Measurements from ENCODE around the gene CTRB1.

DNA sequence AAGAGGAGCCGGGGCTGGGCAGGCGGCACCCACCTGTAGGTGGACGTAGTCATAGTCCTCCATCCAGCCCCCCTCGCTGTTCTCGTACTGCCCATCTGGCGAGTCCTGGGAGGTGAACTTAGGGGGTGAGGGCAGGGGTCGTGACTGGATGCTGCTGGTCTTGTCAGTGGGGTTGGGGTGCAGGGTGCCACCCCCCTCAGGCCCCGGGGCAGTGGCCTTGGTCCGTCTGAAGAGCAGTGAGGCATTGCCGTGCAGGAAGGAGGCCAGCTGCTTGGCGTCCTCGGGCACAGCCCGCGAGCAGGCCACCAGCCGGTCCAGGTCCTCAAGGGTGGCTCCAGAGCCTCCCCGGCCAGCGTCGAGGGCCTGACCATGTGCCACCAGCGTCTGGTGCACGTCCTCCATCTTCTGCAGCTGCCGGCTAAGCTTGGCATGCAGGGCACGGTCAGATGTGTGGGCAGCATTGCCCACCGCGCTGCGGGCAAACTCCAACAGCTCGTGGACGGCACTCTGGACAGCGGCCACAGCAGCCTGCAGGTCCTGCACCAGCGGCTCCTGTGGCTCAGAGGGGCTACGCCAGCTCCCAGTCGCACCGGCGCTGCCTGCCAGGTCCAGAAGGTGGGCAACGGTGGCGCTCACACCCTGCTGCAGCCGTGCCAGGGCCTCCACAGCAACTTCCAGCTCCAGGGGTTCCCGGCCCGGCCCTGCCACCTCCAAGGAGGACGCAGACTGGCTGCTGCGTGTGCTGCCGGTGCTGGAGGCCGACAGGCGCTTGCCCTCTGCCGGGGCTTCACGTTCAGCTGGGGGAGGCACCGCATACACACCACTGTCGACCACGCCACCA is 16.3 kb downstream of the CTRB1 start:
- TF ChIP-seq, protein P1, sequence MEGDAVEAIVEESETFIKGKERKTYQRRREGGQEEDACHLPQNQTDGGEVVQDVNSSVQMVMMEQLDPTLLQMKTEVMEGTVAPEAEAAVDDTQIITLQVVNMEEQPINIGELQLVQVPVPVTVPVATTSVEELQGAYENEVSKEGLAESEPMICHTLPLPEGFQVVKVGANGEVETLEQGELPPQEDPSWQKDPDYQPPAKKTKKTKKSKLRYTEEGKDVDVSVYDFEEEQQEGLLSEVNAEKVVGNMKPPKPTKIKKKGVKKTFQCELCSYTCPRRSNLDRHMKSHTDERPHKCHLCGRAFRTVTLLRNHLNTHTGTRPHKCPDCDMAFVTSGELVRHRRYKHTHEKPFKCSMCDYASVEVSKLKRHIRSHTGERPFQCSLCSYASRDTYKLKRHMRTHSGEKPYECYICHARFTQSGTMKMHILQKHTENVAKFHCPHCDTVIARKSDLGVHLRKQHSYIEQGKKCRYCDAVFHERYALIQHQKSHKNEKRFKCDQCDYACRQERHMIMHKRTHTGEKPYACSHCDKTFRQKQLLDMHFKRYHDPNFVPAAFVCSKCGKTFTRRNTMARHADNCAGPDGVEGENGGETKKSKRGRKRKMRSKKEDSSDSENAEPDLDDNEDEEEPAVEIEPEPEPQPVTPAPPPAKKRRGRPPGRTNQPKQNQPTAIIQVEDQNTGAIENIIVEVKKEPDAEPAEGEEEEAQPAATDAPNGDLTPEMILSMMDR (conservative IDR thresholded peaks at IDR 0.05), result no peak
- TF ChIP-seq EZH2 (IDR thresholded peaks at IDR 0.05; ENCODE audit: low read depth), result no peak
